Keratinocyte (primary cell): ENCODE data around the gene AADACL3. TPM values are rescaled to one million over a fixed set of nuclear protein-coding genes. Genes with fewer than 3 reads are reported as not detected.

ENCODE experiments used
- DNase-seq: peaks from one replicate; pipeline ENCODE4 v3.0.0-alpha.2; 2011; ENCODE audit warnings: low read depth, missing footprints, low spot score
- FAIRE-seq: peaks from 2 replicates; lab custom pipeline; 2011; peaks lifted over from hg19 to GRCh38; lab: Jason Lieb, UNC
- H2AFZ ChIP-seq: 2 replicates; pipeline ENCODE4 v1.6.0; 2012; ENCODE audit warnings: low read length, control low read depth, inconsistent platforms; ENCODE audit not compliant: control insufficient read depth
- H3K27ac ChIP-seq: 2 replicates; pipeline ENCODE4 v1.5.1; 2011; ENCODE audit warnings: low read length; ENCODE audit not compliant: control insufficient read depth, insufficient read depth
- H3K27me3 ChIP-seq: 3 replicates; pipeline ENCODE4 v1.6.0; 2011; ENCODE audit warnings: low read length; ENCODE audit not compliant: control insufficient read depth, insufficient read depth; ENCODE audit errors: extremely low read depth
- H3K36me3 ChIP-seq, 2 experiments: 2 replicates in 1 of 2; 3 replicates in 1 of 2; pipeline ENCODE4 v1.5.1; 2011; ENCODE audit warnings: low read length in 2 of 2, mild to moderate bottlenecking in 1 of 2; ENCODE audit not compliant: control insufficient read depth in 2 of 2, insufficient read depth in 2 of 2; ENCODE audit errors: extremely low read depth in 1 of 2
- H3K4me1 ChIP-seq: 3 replicates; pipeline ENCODE4 v1.5.1; 2011; ENCODE audit warnings: low read length; ENCODE audit not compliant: control insufficient read depth, insufficient read depth; ENCODE audit errors: extremely low read depth
- H3K4me2 ChIP-seq: 3 replicates; pipeline ENCODE4 v1.6.0; 2011; ENCODE audit warnings: low read depth, low read length; ENCODE audit not compliant: control insufficient read depth, insufficient read depth; ENCODE audit errors: extremely low read depth
- H3K4me3 ChIP-seq, 3 experiments: fragments of 200-600 bp in 1 of 3; sonication (generic) in 1 of 3; 2 replicates in 2 of 3; 3 replicates in 1 of 3; pipeline ENCODE4 v1.5.1; 2011 to 2016; ENCODE audit warnings: low read length in 3 of 3, mild to moderate bottlenecking in 3 of 3, control low read depth in 2 of 3, inconsistent platforms in 1 of 3, low read depth in 1 of 3, mixed read lengths in 1 of 3, mixed run types in 1 of 3, moderate library complexity in 1 of 3; ENCODE audit not compliant: control insufficient read depth in 2 of 3, insufficient read depth in 2 of 3; ENCODE audit errors: extremely low read depth in 1 of 3
- H3K79me2 ChIP-seq: 2 replicates; pipeline ENCODE4 v1.6.0; 2012; ENCODE audit warnings: low read length; ENCODE audit not compliant: control insufficient read depth, insufficient read depth
- H3K9ac ChIP-seq: 3 replicates; pipeline ENCODE4 v1.6.0; 2011; ENCODE audit warnings: low read length; ENCODE audit not compliant: control insufficient read depth, insufficient read depth; ENCODE audit errors: extremely low read depth
- H3K9me1 ChIP-seq: 3 replicates; pipeline ENCODE4 v1.6.0; 2011; ENCODE audit warnings: low read length; ENCODE audit not compliant: control insufficient read depth, insufficient read depth; ENCODE audit errors: extremely low read depth
- H3K9me3 ChIP-seq: 2 replicates; pipeline ENCODE4 v1.5.1; 2012; ENCODE audit warnings: low read depth, low read length; ENCODE audit not compliant: control insufficient read depth
- H4K20me1 ChIP-seq: 3 replicates; pipeline ENCODE4 v1.6.0; 2011; ENCODE audit warnings: low read length; ENCODE audit not compliant: control insufficient read depth, insufficient read depth; ENCODE audit errors: extremely low read depth
- EZH2 ChIP-seq: IDR thresholded peaks from one replicate; pipeline ENCODE4 v1.6.1; 2012; ENCODE audit warnings: inconsistent platforms, mild to moderate bottlenecking, low read length, moderate library complexity
- dilution Hi-C: fragments of 300-500 bp; cut with MboI; formaldehyde crosslinking; loops from one replicate; pipeline ENCODE4 v1.7.0; 2020; ENCODE audit warnings: low sequenced_read_pairs; ENCODE audit not compliant: extremely low pct_ligation_motif_present
- polyA plus RNA-seq, 5 experiments: library from polyadenylated mRNA; depleted of rRNA in 3 of 5; stranded (reverse) in 3 of 5; stranded (forward) in 1 of 5; unstranded in 1 of 5; fragments of >200 nt; gene quantifications; 1 replicate in 1 of 5; 2 replicates in 3 of 5; 3 replicates in 1 of 5; pipeline versions ENCODE4 v1.2.1 to v1.2.3, GENCODE V29; 2011 to 2012; ENCODE audit warnings: missing spikeins in 2 of 5, low read depth in 1 of 5, low replicate concordance in 1 of 5
- TF ChIP-seq, protein P1 (sequence below), 3 experiments: IDR thresholded peaks in 1 of 3; conservative IDR thresholded peaks in 1 of 3; optimal IDR thresholded peaks in 1 of 3; 2 replicates in 2 of 3; 3 replicates in 1 of 3; pipeline versions ENCODE3 to v1.5.1; 2011; ENCODE audit warnings: low read length in 3 of 3, mild to moderate bottlenecking in 3 of 3, moderate library complexity in 2 of 3, control low read depth in 1 of 3, inconsistent platforms in 1 of 3; ENCODE audit not compliant: insufficient read depth in 2 of 3; ENCODE audit errors: extremely low read depth in 1 of 3

AADACL3 gene
- polyA plus RNA-seq, 1 donor (not counting 4 experiments of a cell fraction or from before 2014, with no cell fraction given), result 0.03 TPM

DNA sequence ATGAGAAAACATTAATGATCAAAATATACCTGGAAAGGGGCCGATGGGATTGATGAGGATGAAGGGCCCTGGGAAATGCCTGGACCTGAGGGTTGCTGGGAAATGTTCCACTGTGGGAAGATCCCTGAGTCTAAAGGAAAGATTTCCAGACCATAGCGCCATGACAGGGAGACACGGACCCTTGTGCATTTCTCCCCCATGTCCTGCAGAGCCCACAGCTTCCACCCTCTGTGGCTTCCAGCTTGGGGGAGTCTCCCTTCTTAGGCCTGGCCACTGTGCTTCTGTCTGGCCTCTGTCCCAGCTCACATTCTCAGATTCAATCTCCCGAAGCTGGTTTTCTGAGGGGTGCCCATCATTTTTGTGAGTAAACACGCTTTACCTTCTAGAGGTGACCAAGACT lies 56.6 kb downstream of the AADACL3 start:
- Histone ChIP-seq H3K36me3 (no peaks in the 10 kb centered on the region), H3K9ac (no peak overlapping the region), H3K27ac (no peak overlapping the region), H3K4me1 (no peaks in the 10 kb centered on the region), H3K4me2 (no peak overlapping the region), H4K20me1 (no peaks in the 10 kb centered on the region), H3K4me3 (no peak overlapping the region), H3K9me3 (no peaks in the 10 kb centered on the region), H3K9me1 (no peaks in the 10 kb centered on the region), H2AFZ (no peak overlapping the region), H3K27me3 (no peaks in the 10 kb centered on the region), H3K79me2 (no peaks in the 10 kb centered on the region)
- dilution Hi-C loops, result no loop called here
- no peak for FAIRE-seq
- DNase-seq, result no peak
- TF ChIP-seq, protein P1, sequence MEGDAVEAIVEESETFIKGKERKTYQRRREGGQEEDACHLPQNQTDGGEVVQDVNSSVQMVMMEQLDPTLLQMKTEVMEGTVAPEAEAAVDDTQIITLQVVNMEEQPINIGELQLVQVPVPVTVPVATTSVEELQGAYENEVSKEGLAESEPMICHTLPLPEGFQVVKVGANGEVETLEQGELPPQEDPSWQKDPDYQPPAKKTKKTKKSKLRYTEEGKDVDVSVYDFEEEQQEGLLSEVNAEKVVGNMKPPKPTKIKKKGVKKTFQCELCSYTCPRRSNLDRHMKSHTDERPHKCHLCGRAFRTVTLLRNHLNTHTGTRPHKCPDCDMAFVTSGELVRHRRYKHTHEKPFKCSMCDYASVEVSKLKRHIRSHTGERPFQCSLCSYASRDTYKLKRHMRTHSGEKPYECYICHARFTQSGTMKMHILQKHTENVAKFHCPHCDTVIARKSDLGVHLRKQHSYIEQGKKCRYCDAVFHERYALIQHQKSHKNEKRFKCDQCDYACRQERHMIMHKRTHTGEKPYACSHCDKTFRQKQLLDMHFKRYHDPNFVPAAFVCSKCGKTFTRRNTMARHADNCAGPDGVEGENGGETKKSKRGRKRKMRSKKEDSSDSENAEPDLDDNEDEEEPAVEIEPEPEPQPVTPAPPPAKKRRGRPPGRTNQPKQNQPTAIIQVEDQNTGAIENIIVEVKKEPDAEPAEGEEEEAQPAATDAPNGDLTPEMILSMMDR (optimal IDR thresholded peaks at IDR 0.05 in 1 of 3, IDR thresholded peaks at IDR 0.05 in 1 of 3, conservative IDR thresholded peaks at IDR 0.05 in 1 of 3; ENCODE audit: extremely low read depth in 1 of 3, insufficient read depth in 2 of 3, low read length in 3 of 3), result no peak
- no peak for TF ChIP-seq EZH2

DNA sequence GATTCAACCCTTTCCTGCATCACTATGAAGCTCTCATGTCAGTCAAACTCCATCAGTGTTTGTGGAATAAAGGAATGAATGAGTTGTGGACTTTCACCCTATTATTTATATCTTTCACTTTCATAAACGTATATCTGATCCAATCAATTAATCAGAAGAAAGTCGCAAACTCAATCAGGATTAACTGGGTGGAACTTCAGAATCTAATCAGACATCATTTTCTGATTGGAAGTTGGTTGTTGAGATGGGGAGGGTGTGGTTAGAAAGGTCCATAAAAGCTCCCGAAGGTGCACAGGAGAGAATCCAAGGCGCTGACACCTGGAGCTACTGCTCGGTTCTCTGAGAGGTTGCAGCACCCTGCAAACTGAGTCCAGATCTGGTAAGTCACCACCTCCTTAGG lies 57.5 kb downstream of the AADACL3 start, which contains the start of gene PRAMEF12:
TSS of gene PRAMEF12 (plus strand) at position 301 of the 400 bp plus-strand sequence. CDS start 1,130 bp downstream, outside the sequence.
- H3K9me1 ChIP-seq, result no peaks in the 10 kb centered on the region
- no peaks in the 10 kb centered on the region for H3K4me1 ChIP-seq
- DNase-seq (no peak), FAIRE-seq (no peak)
- H3K4me3 ChIP-seq, result no peak within 1 kb of the TSS
- H3K27me3 ChIP-seq, result no peaks in the 10 kb centered on the region
- no peak within 1 kb of the TSS for H3K9ac ChIP-seq
- dilution Hi-C loops, result no loop called here
- H2AFZ ChIP-seq, result no peak within 1 kb of the TSS
- no peak within 1 kb of the TSS for H3K27ac ChIP-seq
- no peak for TF ChIP-seq EZH2
- TF ChIP-seq, protein P1 (optimal IDR thresholded peaks at IDR 0.05 in 1 of 3, IDR thresholded peaks at IDR 0.05 in 1 of 3, conservative IDR thresholded peaks at IDR 0.05 in 1 of 3; ENCODE audit: extremely low read depth in 1 of 3, insufficient read depth in 2 of 3, low read length in 3 of 3), result no peak
- H3K4me2 ChIP-seq, result no peak within 1 kb of the TSS
- H3K79me2 ChIP-seq, result no peaks in the 10 kb centered on the region
- no peaks in the 10 kb centered on the region for H4K20me1 ChIP-seq
- H3K36me3 ChIP-seq, result no peaks in the 10 kb centered on the region
- no peaks in the 10 kb centered on the region for H3K9me3 ChIP-seq
